ENCODE data around the gene EFS. TPM values are rescaled to one million over a fixed set of nuclear protein-coding genes. Genes with fewer than 3 reads are reported as not detected.

Gene EFS
- total RNA-seq, 6 experiments from 2014 or later = 0.19 to 0.60 (median 0.39) TPM

- Histone ChIP-seq H3K27me3 (no peaks in the 10 kb centered on the region), H3K4me3 (no peak overlapping the region), H3K4me1 (no peaks in the 10 kb centered on the region), H3K36me3 (no peaks in the 10 kb centered on the region), H3K27ac (no peak overlapping the region), H3K9me3 (no peaks in the 10 kb centered on the region)
- intact Hi-C loops (cut with DNase I) = loop anchor here (5.0 to 10.0 kb wide), 5 partner anchors 47 to 255 kb away; no protein-coding TSS in a partner anchor
- 21% methylated on average over 10 of the region's 12 CpGs for WGBS (ENCODE audit: insufficient coverage, low coverage, low lambda C conversion rate, missing lambda C conversion rate)
- peak; percentile 76 to 82 (median 78) for DNase-seq
- peak; percentile 90 to 98 (median 96) for ATAC-seq
- TF ChIP-seq POLR2A (IDR thresholded peaks at IDR 0.05) (no peak), CTCF (IDR thresholded peaks at IDR 0.05) (peak; percentile 90 to 95 (median 94))
These were observed 14.6 kb upstream of the EFS start for GRCh38 chr14:23379366-23380196.

- intact Hi-C loops (cut with DNase I) = loop anchor here (5.0 to 10.0 kb wide), 4 partner anchors 46 to 114 kb away; no protein-coding TSS in a partner anchor
- TF ChIP-seq POLR2A (IDR thresholded peaks at IDR 0.05) (no peak), CTCF (IDR thresholded peaks at IDR 0.05) (no peak)
- Histone ChIP-seq H3K4me1 (no peaks in the 10 kb centered on the region), H3K27ac (no peak overlapping the region), H3K27me3 (no peaks in the 10 kb centered on the region), H3K9me3 (no peaks in the 10 kb centered on the region), H3K4me3 (no peak overlapping the region), H3K36me3 (no peaks in the 10 kb centered on the region)
- no peak for DNase-seq
- ATAC-seq = no peak
- whole genome bisulfite sequencing (ENCODE audit: insufficient coverage, low coverage, low lambda C conversion rate, missing lambda C conversion rate) = 59% methylated on average over 5 of the region's 11 CpGs
These were observed 13.7 kb upstream of the EFS start for GRCh38 chr14:23378612-23379220.

GRCh38 chr14:23377573-23378563, 12.9 kb upstream of the EFS start:
- Histone ChIP-seq H3K4me3 (no peak overlapping the region), H3K9me3 (no peaks in the 10 kb centered on the region), H3K36me3 (no peaks in the 10 kb centered on the region), H3K27ac (no peak overlapping the region), H3K27me3 (no peaks in the 10 kb centered on the region), H3K4me1 (no peaks in the 10 kb centered on the region)
- DNase-seq (peak in 1 of 3 donors; percentile 40), ATAC-seq (no peak)
- TF ChIP-seq POLR2A (IDR thresholded peaks at IDR 0.05) (no peak), CTCF (IDR thresholded peaks at IDR 0.05) (no peak)
- 83% methylated on average over 7 of the region's 14 CpGs for WGBS (ENCODE audit: insufficient coverage, low coverage, low lambda C conversion rate, missing lambda C conversion rate)
- intact Hi-C loops (cut with DNase I) = loop anchor here (5.0 to 10.0 kb wide), 4 partner anchors 46 to 113 kb away; no protein-coding TSS in a partner anchor

GRCh38 chr14:23377198-23377550, 12.2 kb upstream of the EFS start:
- intact Hi-C loops (cut with DNase I) = loop anchor here (5.0 to 10.0 kb wide), 4 partner anchors 45 to 112 kb away; no protein-coding TSS in a partner anchor
- ATAC-seq (no peak), DNase-seq (peak in 1 of 3 donors; percentile 27)
- Histone ChIP-seq H3K9me3 (no peaks in the 10 kb centered on the region), H3K4me1 (no peaks in the 10 kb centered on the region), H3K4me3 (no peak overlapping the region), H3K27ac (no peak overlapping the region), H3K36me3 (no peaks in the 10 kb centered on the region), H3K27me3 (no peaks in the 10 kb centered on the region)
- 73% methylated on average over 2 of the region's 11 CpGs for WGBS (ENCODE audit: insufficient coverage, low coverage, low lambda C conversion rate, missing lambda C conversion rate)
- TF ChIP-seq CTCF (IDR thresholded peaks at IDR 0.05) (no peak), POLR2A (IDR thresholded peaks at IDR 0.05) (no peak)
